ENCODE results near the gene NUDT4B.
"Not testable (repeated sequence)": the region's sequence is repeated elsewhere in the genome, so short reads cannot be mapped to it uniquely, and the experiment has no call there.

Gene NUDT4B

GRCh38 chr1:148748563-148749334 lies at the start of gene NUDT4B:
Gene NUDT4B (plus strand): TSS chr1:148748774. CDS start chr1:148748953, 179 bp downstream.
- not testable (repeated sequence) for H3K4me3 ChIP-seq (ENCODE audit: low read length)

- H3K4me3 ChIP-seq (ENCODE audit: low read length), result not testable (repeated sequence)
Measured at GRCh38 chr1:148699357-148699756, 49.2 kb upstream of the NUDT4B start.

- H3K4me3 ChIP-seq (ENCODE audit: low read length), result not testable (repeated sequence)
Measured at GRCh38 chr1:148702242-148702641, 46.3 kb upstream of the NUDT4B start.

DNA sequence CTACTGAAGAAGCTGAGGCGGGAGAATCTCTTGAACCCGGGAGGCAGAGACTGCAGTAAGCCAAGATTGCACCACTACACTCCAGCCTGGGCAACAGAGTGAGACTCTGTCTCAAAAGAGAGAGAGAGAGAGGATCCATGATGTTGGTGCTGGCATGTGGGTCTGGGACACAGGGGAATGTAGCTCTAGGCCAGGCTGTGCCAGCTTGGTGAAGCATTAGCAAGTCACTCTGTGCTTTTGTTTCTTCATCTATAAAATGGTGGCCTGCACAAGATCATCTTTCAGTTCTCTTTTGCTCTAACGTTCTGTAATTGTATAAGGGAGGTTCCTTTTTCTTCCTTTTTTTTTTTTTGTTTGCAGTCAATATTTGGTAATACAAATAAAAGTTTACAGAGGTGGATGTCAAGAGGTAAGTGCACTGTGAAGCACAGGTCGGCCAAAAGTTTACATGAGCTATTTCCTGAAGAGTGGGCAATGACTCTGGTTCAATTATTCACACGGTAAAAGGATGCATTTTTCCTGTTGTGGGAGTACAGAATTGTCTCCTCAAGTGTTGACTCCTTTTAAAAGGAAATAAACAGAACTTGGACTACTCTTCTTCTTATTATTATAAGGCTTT lies 44.5 kb upstream of the NUDT4B start:
- H3K4me3 ChIP-seq (ENCODE audit: low read length), result not testable (repeated sequence)

- not testable (repeated sequence) for H3K4me3 ChIP-seq (ENCODE audit: low read length)
Measured at GRCh38 chr1:148705316-148705948, 43.1 kb upstream of the NUDT4B start.

GRCh38 chr1:148708779-148709333 lies 39.7 kb upstream of the NUDT4B start:
- H3K4me3 ChIP-seq (ENCODE audit: low read length), result not testable (repeated sequence)

DNA sequence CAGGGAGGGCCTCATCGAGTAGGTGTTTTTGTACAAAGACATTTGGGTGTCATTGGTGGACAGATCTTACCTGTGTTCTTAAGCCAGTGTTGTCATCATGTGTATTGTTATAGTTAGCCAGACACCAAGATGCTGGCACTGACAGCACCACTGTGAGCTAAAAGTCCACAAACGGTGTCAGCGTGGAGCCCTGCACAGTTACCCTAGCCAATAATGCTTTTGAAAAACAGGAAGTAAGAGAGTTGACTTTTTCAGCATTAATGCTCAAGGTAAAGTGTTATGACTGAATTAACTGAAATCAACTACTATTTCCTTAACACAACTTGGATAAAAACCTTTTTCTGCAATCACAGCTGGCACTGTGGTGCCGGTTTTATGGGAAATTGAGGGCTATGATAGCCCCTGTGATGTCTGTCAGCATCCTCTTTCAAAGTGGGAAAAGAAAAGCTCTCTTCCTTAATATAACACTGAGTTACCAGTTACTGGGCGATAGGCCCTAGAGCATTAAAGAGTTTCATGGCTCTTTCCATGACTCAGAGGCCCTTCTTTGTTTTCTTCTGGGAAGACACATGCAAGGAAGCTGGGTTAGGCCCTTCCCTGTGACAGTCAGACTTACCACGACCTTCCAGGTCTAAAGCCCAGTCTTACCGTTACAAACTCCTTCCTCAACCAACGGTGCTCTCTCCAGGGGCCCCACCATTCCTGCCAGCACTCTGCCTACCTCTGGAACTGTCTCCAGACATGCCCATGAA lies 37.6 kb upstream of the NUDT4B start:
- not testable (repeated sequence) for H3K4me3 ChIP-seq (ENCODE audit: low read length)

DNA sequence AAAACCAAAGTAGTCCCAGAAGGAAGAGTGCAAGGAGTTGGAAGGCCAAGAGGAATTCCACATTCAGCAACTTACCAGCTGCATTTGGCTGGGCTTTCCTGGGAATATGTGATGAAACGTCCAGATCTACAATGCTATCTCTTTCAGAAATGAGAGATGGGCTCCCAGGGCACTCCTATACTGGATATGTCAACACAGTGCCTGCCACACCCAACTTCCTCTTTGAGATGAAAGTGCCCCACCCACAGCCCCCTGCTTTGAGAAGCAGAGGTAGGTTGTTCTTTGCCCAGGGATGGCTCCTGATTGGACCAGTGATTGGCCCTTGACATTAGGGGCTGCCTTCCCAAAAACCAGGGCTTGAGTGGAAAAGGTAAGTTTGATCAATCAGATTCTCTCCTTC lies 36.2 kb upstream of the NUDT4B start:
- H3K4me3 ChIP-seq (ENCODE audit: low read length), result not testable (repeated sequence)

GRCh38 chr1:148715518-148715917 lies 33.1 kb upstream of the NUDT4B start:
- not testable (repeated sequence) for H3K4me3 ChIP-seq (ENCODE audit: low read length)

DNA sequence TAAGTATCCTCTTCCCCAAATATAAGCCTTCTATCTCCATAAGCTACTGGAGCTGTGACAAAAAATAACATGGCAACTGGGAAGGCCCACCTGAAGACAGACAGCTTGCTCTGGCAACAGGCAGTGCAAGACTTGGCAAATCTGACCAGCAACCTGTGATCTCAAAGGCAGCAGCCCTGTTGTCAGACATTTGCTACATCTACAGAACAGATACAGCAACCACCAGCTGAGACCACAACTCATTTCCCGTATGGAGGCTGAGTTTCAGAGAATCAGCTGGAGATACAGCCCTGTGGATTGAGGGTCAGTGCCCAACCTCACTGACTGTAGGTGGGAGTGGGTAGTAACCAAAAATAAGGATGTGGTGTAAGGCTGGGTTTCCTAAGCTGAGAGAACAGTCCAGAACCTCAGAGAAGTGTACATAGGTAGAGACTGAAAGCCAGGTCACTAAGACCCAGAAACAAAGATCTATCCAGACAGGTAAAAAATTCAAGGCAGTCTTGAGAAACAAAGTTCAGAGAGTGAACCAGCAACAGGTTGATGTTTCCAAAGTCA lies 31.5 kb upstream of the NUDT4B start:
- not testable (repeated sequence) for H3K4me3 ChIP-seq (ENCODE audit: low read length)

DNA sequence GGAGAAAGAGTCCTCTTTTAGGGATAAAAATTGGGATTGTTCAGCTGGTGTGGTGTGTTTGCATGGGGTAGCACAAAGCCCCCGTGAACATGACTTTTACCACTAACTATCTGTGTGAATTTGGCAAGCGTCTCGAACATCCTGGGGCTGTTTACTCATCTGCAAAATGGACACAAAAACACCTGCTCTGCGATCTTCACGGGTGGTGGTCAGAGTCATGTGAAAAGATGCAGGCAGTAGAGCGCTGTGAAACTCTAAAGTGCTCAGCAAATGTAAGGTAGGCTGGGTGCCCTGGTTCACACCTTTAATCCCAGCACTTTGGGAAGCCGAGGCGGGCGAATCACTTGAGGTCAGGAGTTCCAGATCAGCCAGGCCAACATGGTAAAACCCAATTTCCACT lies 27.7 kb upstream of the NUDT4B start:
- H3K4me3 ChIP-seq (ENCODE audit: low read length), result not testable (repeated sequence)

- H3K4me3 ChIP-seq (ENCODE audit: low read length), result not testable (repeated sequence)
Measured at GRCh38 chr1:148722758-148723157, 25.8 kb upstream of the NUDT4B start.

GRCh38 chr1:148723515-148723914 lies 25.1 kb upstream of the NUDT4B start:
- H3K4me3 ChIP-seq (ENCODE audit: low read length), result not testable (repeated sequence)

GRCh38 chr1:148724872-148725271 lies 23.7 kb upstream of the NUDT4B start:
- not testable (repeated sequence) for H3K4me3 ChIP-seq (ENCODE audit: low read length)

DNA sequence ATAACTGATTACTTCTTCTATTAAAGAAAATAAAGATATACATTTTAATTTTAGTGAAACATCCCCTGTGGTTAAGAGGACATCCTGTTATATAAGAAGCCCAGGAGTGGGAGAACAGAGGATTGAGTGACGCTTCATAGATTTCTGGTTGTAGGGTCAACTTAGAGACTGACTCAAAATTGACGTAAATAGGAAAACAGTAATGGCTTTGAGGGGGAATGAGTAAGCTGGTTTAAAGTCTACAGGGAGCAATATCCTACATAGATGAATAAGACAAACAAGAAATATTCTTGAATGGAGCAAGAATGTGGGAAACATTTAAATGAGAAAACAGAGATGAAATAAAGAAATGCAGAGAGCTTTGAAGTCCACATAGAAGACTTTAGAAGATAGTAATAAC lies 20.7 kb upstream of the NUDT4B start:
- H3K4me3 ChIP-seq (ENCODE audit: low read length), result not testable (repeated sequence)

DNA sequence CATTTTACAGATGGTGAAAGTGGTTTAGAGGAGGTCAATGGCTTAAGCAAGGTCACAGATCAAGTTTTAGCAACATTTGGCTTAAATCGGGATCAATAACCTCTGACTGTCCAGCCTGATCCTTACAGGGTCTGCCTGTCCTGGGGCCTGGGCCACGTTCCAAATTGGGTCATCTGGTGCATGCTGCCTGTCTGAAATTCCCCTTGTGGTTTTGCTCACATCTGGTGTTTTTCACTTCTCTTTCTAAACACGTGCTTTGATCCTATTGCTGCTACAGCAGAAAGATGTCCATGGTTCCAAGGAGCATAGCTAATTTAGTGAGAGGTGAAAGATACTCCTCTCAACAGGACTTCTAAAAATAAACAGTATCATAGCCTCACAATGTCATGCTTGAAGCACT lies 19.4 kb upstream of the NUDT4B start:
- not testable (repeated sequence) for H3K4me3 ChIP-seq (ENCODE audit: low read length)

GRCh38 chr1:148729541-148729940 lies 19.0 kb upstream of the NUDT4B start:
- not testable (repeated sequence) for H3K4me3 ChIP-seq (ENCODE audit: low read length)

DNA sequence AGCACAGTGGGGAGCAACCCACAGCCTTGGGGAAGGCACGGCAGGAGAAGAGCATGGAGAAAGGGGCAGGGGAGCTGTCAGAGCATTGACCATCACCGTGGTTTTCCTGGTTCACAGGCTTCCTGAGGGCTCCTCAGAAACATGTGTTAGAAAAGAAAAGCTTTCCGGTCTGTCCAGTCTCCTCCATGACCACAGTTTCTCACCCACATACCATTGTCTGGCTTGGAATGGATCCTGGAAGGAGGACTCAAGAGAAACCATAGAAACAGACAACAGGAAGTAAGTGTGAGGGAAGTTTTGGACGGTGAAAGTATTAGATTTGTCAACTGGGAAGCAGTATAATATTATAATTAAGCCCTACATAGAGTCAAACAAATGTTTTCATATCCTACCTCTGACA lies 16.3 kb upstream of the NUDT4B start:
- not testable (repeated sequence) for H3K4me3 ChIP-seq (ENCODE audit: low read length)

- H3K4me3 ChIP-seq (ENCODE audit: low read length), result not testable (repeated sequence)
Measured at GRCh38 chr1:148733585-148734310, 14.8 kb upstream of the NUDT4B start.

DNA sequence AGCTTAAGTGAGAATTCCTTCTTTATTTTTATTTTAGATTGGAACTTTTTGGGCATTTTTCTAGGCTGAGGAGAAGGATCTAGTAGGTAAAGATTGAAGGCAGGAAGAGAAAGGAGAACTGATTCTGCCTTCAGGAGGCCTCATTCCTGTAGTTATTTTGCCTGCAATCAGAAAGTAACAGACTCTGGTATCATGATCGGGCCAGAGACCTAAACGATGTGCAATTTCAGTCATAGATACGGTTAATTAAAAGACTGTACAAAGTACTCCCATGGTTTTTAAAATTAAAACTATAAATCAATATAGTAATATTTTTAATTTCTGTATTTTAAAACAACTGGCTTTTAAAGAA lies 14.3 kb upstream of the NUDT4B start:
- H3K4me3 ChIP-seq (ENCODE audit: low read length), result not testable (repeated sequence)

GRCh38 chr1:148735538-148735937 lies 13.0 kb upstream of the NUDT4B start:
- H3K4me3 ChIP-seq (ENCODE audit: low read length), result not testable (repeated sequence)

Measured in GM08714 (cell line).